Chondrocyte (in vitro differentiated cells): ENCODE measurements around the gene BDKRB2. TPM values are rescaled to one million over a fixed set of nuclear protein-coding genes. Genes with fewer than 3 reads are reported as not detected.

ENCODE experiments used
- DNase-seq: peaks from one replicate; pipeline ENCODE4 v3.0.0; 2021; ENCODE audit warnings: mixed read lengths, low spot score
- H3K27ac Mint-ChIP-seq: one replicate; pipeline ENCODE4 v1.8.0; 2021; ENCODE audit warnings: mild to moderate bottlenecking, moderate library complexity, mixed read lengths; ENCODE audit not compliant: unreplicated experiment
- H3K27me3 Mint-ChIP-seq: 2 replicates; pipeline ENCODE4 v1.8.0; 2021; ENCODE audit warnings: low read depth, mixed read lengths
- H3K36me3 Mint-ChIP-seq: 2 replicates; pipeline ENCODE4 v1.8.0; 2021; ENCODE audit warnings: low read depth, mixed read lengths
- H3K4me1 Mint-ChIP-seq: 2 replicates; pipeline ENCODE4 v1.8.0; 2021; ENCODE audit warnings: low read depth, mild to moderate bottlenecking, mixed read lengths
- H3K4me3 Mint-ChIP-seq: one replicate; pipeline ENCODE4 v1.8.0; 2021; ENCODE audit warnings: mild to moderate bottlenecking, moderate library complexity, mixed read lengths; ENCODE audit not compliant: unreplicated experiment
- H3K9me3 Mint-ChIP-seq: 2 replicates; pipeline ENCODE4 v1.8.0; 2021; ENCODE audit warnings: low read depth, mixed read lengths
- CTCF ChIP-seq: fragments of 200-600 bp; sonication (generic); IDR thresholded peaks from 2 replicates; pipeline ENCODE4 v1.5.0; 2021; ENCODE audit warnings: antibody characterized with exemption, mild to moderate bottlenecking, moderate library complexity
- total RNA-seq: library from RNA; stranded (reverse); gene quantifications from 3 replicates; pipeline ENCODE4 v1.2.1, GENCODE V29; 2021

Gene BDKRB2
- total RNA-seq, 1 donor from 2014 or later = 0.27 TPM

GRCh38 chr14:96257900-96258299 is 53.3 kb downstream of the BDKRB2 start:
- no peak overlapping the region for H3K4me3 Mint-ChIP-seq
- peaks cover 25% of the 10 kb centered on the region for H3K4me1 Mint-ChIP-seq
- no peak for DNase-seq
- H3K36me3 Mint-ChIP-seq = peaks cover 6% of the 10 kb centered on the region
- peaks cover 7% of the 10 kb centered on the region for H3K9me3 Mint-ChIP-seq
- H3K27me3 Mint-ChIP-seq = peaks cover 4% of the 10 kb centered on the region
- no peak for TF ChIP-seq CTCF
- H3K27ac Mint-ChIP-seq = no peak overlapping the region

- Mint-ChIP-seq H3K4me1 (peaks cover 11% of the 10 kb centered on the region), H3K27me3 (peaks cover 4% of the 10 kb centered on the region), H3K4me3 (no peak overlapping the region), H3K9me3 (peaks cover 7% of the 10 kb centered on the region), H3K36me3 (peaks cover 6% of the 10 kb centered on the region), H3K27ac (no peak overlapping the region)
- no peak for TF ChIP-seq CTCF
- no peak for DNase-seq
Observed at GRCh38 chr14:96260341-96260821, 55.7 kb downstream of the BDKRB2 start.

GRCh38 chr14:96261053-96261452 is 56.4 kb downstream of the BDKRB2 start:
- H3K9me3 Mint-ChIP-seq = peaks cover 7% of the 10 kb centered on the region
- no peak for DNase-seq
- H3K27ac Mint-ChIP-seq = no peak overlapping the region
- peaks cover 6% of the 10 kb centered on the region for H3K36me3 Mint-ChIP-seq
- no peak overlapping the region for H3K4me3 Mint-ChIP-seq
- no peak for TF ChIP-seq CTCF
- peaks cover 7% of the 10 kb centered on the region for H3K4me1 Mint-ChIP-seq
- peaks cover 4% of the 10 kb centered on the region for H3K27me3 Mint-ChIP-seq

GRCh38 chr14:96261772-96262655 is 57.4 kb downstream of the BDKRB2 start:
- H3K27ac Mint-ChIP-seq = no peak overlapping the region
- no peak for DNase-seq
- peaks cover 10% of the 10 kb centered on the region for H3K4me1 Mint-ChIP-seq
- H3K4me3 Mint-ChIP-seq = no peak overlapping the region
- no peak for TF ChIP-seq CTCF
- peaks cover 6% of the 10 kb centered on the region for H3K36me3 Mint-ChIP-seq
- H3K27me3 Mint-ChIP-seq = peaks cover 4% of the 10 kb centered on the region
- H3K9me3 Mint-ChIP-seq = peaks cover 7% of the 10 kb centered on the region

GRCh38 chr14:96263347-96264199 is 58.9 kb downstream of the BDKRB2 start:
- no peak for TF ChIP-seq CTCF
- H3K27me3 Mint-ChIP-seq = no peaks in the 10 kb centered on the region
- peaks cover 7% of the 10 kb centered on the region for H3K9me3 Mint-ChIP-seq
- H3K27ac Mint-ChIP-seq = no peak overlapping the region
- DNase-seq = no peak
- H3K36me3 Mint-ChIP-seq = peaks cover 6% of the 10 kb centered on the region
- H3K4me3 Mint-ChIP-seq = no peak overlapping the region
- H3K4me1 Mint-ChIP-seq = peaks cover 14% of the 10 kb centered on the region
